H1 (cell line): ENCODE data around the gene ABCC11. TPM values are rescaled to one million over a fixed set of nuclear protein-coding genes. Genes with fewer than 3 reads are reported as not detected.

Experiments used
- CTBP2 ChIP-seq: IDR thresholded peaks from 2 replicates; pipeline ENCODE4 v1.7.0; 2011; ENCODE audit warnings: borderline replicate concordance, mild to moderate bottlenecking, moderate library complexity, mixed read lengths, low read length; ENCODE audit not compliant: insufficient read depth, insufficient read length
- HDAC6 ChIP-seq: IDR thresholded peaks from one replicate; pipeline ENCODE4 v1.7.1; 2012; ENCODE audit warnings: low read depth, mild to moderate bottlenecking, inconsistent platforms, low read length, moderate library complexity
- RBBP5 ChIP-seq: IDR thresholded peaks from 2 replicates; pipeline ENCODE4 v1.7.1; 2012; ENCODE audit warnings: low read depth, mild to moderate bottlenecking, inconsistent platforms, low read length, moderate library complexity, borderline replicate concordance
- RFX5 ChIP-seq: IDR thresholded peaks from 2 replicates; pipeline ENCODE4 v1.6.1; 2011; ENCODE audit warnings: low read depth, low read length, improper control_type of control experiment, borderline replicate concordance
- SP4 ChIP-seq: IDR thresholded peaks from 2 replicates; pipeline ENCODE4 v1.6.1; 2012; ENCODE audit warnings: low read length, inconsistent platforms
- polyA plus RNA-seq, 7 experiments: library from polyadenylated mRNA; depleted of rRNA in 3 of 7; stranded (reverse) in 5 of 7; unstranded in 2 of 7; fragments of >200 nt in 5 of 7; fragments of 200-250 nt in 2 of 7; gene quantifications; 1 replicate in 5 of 7; 2 replicates in 1 of 7; 4 replicates in 1 of 7; pipeline versions ENCODE4 v1.2.1 to v1.2.3, GENCODE V29; 2011 to 2013; ENCODE audit warnings: missing spikeins in 2 of 7, mixed read lengths in 2 of 7
- total RNA-seq: library from RNA; stranded (reverse); fragmentation: NEBNext Ultra II Directional; extraction: Animal tissue kit (Norgen Biotek cat#: 25700); gene quantifications from 2 replicates; pipeline ENCODE4 v1.2.1, GENCODE V29; 2021

ABCC11 gene
- total and polyA plus RNA-seq, 2 of the 8 experiments (the other 6 are each of a cell fraction or from before 2014, with no cell fraction given), result 0.06 TPM; not detected in 1

- TF ChIP-seq RFX5 (no peak), RBBP5 (no peak), CTBP2 (no peak), SP4 (no peak), HDAC6 (no peak)
These were observed 82.2 kb downstream of the ABCC11 start (continued) for GRCh38 chr16:48164907-48165715.
